Ascending aorta (tissue), 2 donors: ENCODE measurements around the gene MISFA. TPM values are rescaled to one million over a fixed set of nuclear protein-coding genes. Genes with fewer than 3 reads are reported as not detected.

ENCODE experiments used
- DNase-seq, 2 donors: peaks; one replicate each; pipeline ENCODE4 v3.0.0-alpha.2; 2019; ENCODE audit warnings: low spot score in 2 of 2
- H3K27ac ChIP-seq, 2 donors: fragments of 200-600 bp; sonication (generic); one replicate each; pipeline ENCODE4 v1.5.1; 2016 to 2017; ENCODE audit warnings: mild to moderate bottlenecking in 1 of 2
- H3K27me3 ChIP-seq: fragments of 200-600 bp; sonication (generic); one replicate; pipeline ENCODE4 v1.5.1; 2017
- H3K36me3 ChIP-seq, 2 donors: fragments of 200-600 bp; sonication (generic); one replicate each; pipeline ENCODE4 v1.5.1; 2016
- H3K4me1 ChIP-seq, 2 donors: fragments of 200-600 bp; sonication (generic); one replicate each; pipeline ENCODE4 v1.5.1; 2016 to 2017; ENCODE audit warnings: mild to moderate bottlenecking in 1 of 2
- H3K4me3 ChIP-seq, 2 donors: fragments of 200-600 bp; sonication (generic); one replicate each; pipeline ENCODE4 v1.5.1; 2016 to 2017; ENCODE audit warnings: mild to moderate bottlenecking in 1 of 2
- H3K9me3 ChIP-seq, 2 donors: fragments of 200-600 bp; sonication (generic); one replicate each; pipeline ENCODE4 v1.5.1; 2016
- intact Hi-C: fragments of 100-400 bp; cut with DNase I; formaldehyde crosslinking; loops from one replicate; pipeline ENCODE4 v1.15.1; 2023
- total RNA-seq: library from RNA; depleted of rRNA; stranded (reverse); fragments of >200 nt; gene quantifications from one replicate; pipeline ENCODE4 v1.1.0, GENCODE V29; 2016
- TF ChIP-seq, protein P1 (sequence below), 3 experiments: fragments of 200-600 bp in 2 of 3; fragments of 450-650 bp in 1 of 3; sonication (generic) in 2 of 3; IDR thresholded peaks; one replicate each; pipeline ENCODE4 v1.5.1; 2016 to 2019; ENCODE audit warnings: antibody characterized with exemption in 3 of 3, mild to moderate bottlenecking in 1 of 3, moderate library complexity in 1 of 3

MISFA gene
- total RNA-seq, 1 donor from 2014 or later, result not detected

GRCh38 chr11:18612394-18612793 is 12.8 kb downstream of the MISFA start:
- TF ChIP-seq, protein P1, sequence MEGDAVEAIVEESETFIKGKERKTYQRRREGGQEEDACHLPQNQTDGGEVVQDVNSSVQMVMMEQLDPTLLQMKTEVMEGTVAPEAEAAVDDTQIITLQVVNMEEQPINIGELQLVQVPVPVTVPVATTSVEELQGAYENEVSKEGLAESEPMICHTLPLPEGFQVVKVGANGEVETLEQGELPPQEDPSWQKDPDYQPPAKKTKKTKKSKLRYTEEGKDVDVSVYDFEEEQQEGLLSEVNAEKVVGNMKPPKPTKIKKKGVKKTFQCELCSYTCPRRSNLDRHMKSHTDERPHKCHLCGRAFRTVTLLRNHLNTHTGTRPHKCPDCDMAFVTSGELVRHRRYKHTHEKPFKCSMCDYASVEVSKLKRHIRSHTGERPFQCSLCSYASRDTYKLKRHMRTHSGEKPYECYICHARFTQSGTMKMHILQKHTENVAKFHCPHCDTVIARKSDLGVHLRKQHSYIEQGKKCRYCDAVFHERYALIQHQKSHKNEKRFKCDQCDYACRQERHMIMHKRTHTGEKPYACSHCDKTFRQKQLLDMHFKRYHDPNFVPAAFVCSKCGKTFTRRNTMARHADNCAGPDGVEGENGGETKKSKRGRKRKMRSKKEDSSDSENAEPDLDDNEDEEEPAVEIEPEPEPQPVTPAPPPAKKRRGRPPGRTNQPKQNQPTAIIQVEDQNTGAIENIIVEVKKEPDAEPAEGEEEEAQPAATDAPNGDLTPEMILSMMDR (IDR thresholded peaks at IDR 0.05), result no peak
- no peaks in the 10 kb centered on the region for H3K27me3 ChIP-seq
- peaks cover 0 to 4% of the 10 kb centered on the region in 2 donors for H3K4me1 ChIP-seq
- no peak overlapping the region for H3K4me3 ChIP-seq
- no peaks in the 10 kb centered on the region for H3K9me3 ChIP-seq
- H3K27ac ChIP-seq, result no peak overlapping the region
- intact Hi-C loops, result no loop called here
- H3K36me3 ChIP-seq, result peaks cover 51 to 74% of the 10 kb centered on the region in 2 donors
- DNase-seq, result no peak

DNA sequence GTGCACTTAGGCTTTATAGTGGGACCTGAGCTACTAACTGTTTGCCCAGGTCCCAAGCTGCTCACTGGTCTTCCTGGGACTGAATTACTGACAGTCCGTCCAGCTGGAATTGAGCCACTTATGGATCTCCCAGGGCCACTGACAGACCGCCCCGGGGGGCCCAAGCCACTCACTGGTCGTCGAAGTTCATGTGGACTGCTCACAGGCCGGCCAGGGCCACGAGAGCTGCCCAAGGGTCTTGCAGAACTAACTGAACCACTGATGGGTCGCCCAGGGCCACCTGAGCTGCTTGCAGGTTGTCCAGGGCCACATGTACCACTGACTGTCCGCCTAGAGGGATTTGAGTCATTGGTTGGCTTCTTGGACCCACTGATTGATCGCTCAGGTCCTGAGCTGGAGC is 15.1 kb downstream of the MISFA start:
- Histone ChIP-seq H3K27ac (no peak overlapping the region), H3K36me3 (peaks cover 45 to 54% of the 10 kb centered on the region in 2 donors), H3K4me1 (peaks cover 4 to 12% of the 10 kb centered on the region in 2 donors), H3K4me3 (no peak overlapping the region), H3K9me3 (no peaks in the 10 kb centered on the region), H3K27me3 (no peaks in the 10 kb centered on the region)
- DNase-seq, result no peak
- TF ChIP-seq, protein P1 (IDR thresholded peaks at IDR 0.05), result no peak
- intact Hi-C loops, result no loop called here

DNA sequence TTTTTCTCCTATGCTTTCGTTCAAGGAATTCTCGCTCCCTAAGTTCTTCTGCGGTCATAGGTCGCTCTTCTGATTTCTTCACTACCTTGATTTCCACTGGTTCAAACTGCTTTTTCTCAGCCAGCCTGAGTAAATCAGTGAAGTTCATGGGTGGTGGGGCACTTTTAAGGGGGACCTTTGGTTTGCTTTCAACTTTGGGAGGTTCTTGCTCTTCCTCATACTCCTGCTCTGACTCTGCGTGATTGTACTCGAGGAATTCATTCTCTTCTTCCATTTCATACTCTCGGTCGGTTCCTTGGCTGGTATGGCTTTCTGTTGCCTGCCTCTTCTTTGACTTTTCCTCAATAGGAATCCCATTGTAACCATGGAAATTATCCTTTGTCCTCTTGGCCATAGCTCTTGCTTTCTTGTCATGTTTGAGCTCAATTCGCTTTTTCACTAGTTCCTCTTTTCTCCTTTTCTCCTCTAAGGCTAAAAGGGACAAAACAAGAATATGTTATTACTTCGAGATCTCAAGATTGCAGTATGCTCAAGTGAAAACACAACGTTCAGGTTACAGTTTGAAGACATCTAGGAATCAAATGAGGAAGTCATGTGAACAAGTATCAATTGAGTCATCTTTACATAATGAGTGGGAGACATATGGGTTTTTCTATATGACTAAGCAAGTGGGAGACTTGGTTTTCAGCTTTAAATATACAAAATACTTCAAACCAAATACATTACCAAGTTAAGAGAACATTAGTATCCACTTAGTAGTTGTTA is 16.2 kb downstream of the MISFA start:
- peak overlapping the region in 1 of 2 donors; percentile 71 for H3K27ac ChIP-seq
- DNase-seq, result no peak
- H3K4me3 ChIP-seq, result no peak overlapping the region
- TF ChIP-seq, protein P1 (IDR thresholded peaks at IDR 0.05), result no peak
- peaks cover 35 to 43% of the 10 kb centered on the region in 2 donors for H3K36me3 ChIP-seq
- peaks cover 4 to 12% of the 10 kb centered on the region in 2 donors for H3K4me1 ChIP-seq
- no peaks in the 10 kb centered on the region for H3K9me3 ChIP-seq
- intact Hi-C loops, result no loop called here
- H3K27me3 ChIP-seq, result no peaks in the 10 kb centered on the region

DNA sequence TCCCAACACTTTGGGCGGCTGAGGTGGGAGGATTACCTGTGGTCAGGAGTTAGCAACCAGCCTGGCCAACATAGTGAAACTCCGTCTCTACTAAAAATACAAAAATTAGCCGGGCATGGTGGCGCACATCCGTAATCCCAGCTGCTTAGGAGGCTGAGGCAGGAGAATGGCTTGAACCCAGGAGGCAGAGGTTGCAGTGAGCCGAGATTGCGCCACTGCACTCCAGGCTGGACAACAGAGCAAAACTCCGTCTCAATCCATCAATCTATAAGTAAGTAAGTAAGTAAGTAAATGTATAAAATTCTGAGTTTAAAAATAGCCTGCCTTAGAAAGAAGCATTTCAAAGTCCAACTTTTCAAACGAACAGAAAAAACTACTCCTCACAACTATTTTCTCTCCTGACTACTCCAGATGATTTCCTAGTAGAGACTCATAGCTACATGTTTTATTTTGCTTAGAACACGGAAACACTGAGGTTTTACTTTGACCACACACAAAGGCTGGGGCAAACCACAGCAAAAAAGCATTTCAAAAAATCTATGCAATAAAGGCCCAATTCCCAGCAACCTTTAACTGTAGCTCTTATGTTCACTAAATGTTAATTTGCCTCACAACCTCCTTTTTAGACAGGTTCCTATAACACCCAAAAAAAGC is 18.2 kb downstream of the MISFA start:
- intact Hi-C loops, result loop anchor here (2.0 kb wide), 2 partner anchors 17 to 29 kb away; partner anchors contain the start of genes SPTY2D1 and UEVLD
- H3K27me3 ChIP-seq, result no peaks in the 10 kb centered on the region
- H3K9me3 ChIP-seq, result no peaks in the 10 kb centered on the region
- peak overlapping the region in 1 of 2 donors; percentile 43 for H3K4me3 ChIP-seq
- H3K27ac ChIP-seq, result peak overlapping the region; percentile 71 to 76
- DNase-seq, result no peak
- peaks cover 23 to 24% of the 10 kb centered on the region in 2 donors for H3K36me3 ChIP-seq
- TF ChIP-seq, protein P1 (IDR thresholded peaks at IDR 0.05), result no peak
- H3K4me1 ChIP-seq, result peaks cover 4 to 12% of the 10 kb centered on the region in 2 donors

- Histone ChIP-seq H3K9me3 (no peaks in the 10 kb centered on the region), H3K4me3 (peak overlapping the region in 1 of 2 donors; percentile 43)
- no peak for DNase-seq
These were observed 18.9 kb downstream of the MISFA start for GRCh38 chr11:18618342-18619025.

More at GRCh38 chr11:18618342-18619025, 18.9 kb downstream of the MISFA start:
- Histone ChIP-seq H3K4me1 (peaks cover 4 to 12% of the 10 kb centered on the region in 2 donors), H3K27me3 (no peaks in the 10 kb centered on the region), H3K27ac (peak overlapping the region; percentile 71 to 76), H3K36me3 (peaks cover 16 to 24% of the 10 kb centered on the region in 2 donors)
- TF ChIP-seq, protein P1 (IDR thresholded peaks at IDR 0.05), result no peak
- intact Hi-C loops, result loop anchor here (2.0 kb wide), 2 partner anchors 16 to 30 kb away; partner anchors contain the start of genes SPTY2D1 and UEVLD
